Naive thymus-derived CD8-positive, alpha-beta T cell (primary cell): ENCODE results near the gene ATAD2B. TPM values are rescaled to one million over a fixed set of nuclear protein-coding genes. Genes with fewer than 3 reads are reported as not detected.

Experiments used
- ATAC-seq, 2 donors: fragments of 150-1000 bp; cut with Tn5 transposase in 1 of 2; sonication (Bioruptor Pico), chemical (Tn5 transposase) in 1 of 2; 1 replicate in 1 of 2; 2 replicates in 1 of 2; pipeline ENCODE4 v1.10.0; 2021; ENCODE audit warnings: mild to moderate bottlenecking in 2 of 2, moderate library complexity in 2 of 2
- POLR2A ChIA-PET: fragments of 350-600 bp; sonication (Branson Sonifier 250); formaldehyde crosslinking; loops from one replicate; lab custom pipeline; 2021; ENCODE audit warnings: antibody characterized with exemption; lab: Charles Lee
- DNase-seq, 10 donors: peaks; one replicate each; pipeline versions ENCODE4 v3.0.0 to v3.0.0-alpha.2; 2020 to 2022
- H3K27ac Mint-ChIP-seq, 10 donors: one replicate each; pipeline ENCODE4 v1.8.0; 2020 to 2022; ENCODE audit warnings: mild to moderate bottlenecking in 10 of 10, mixed read lengths in 10 of 10, moderate library complexity in 4 of 10, inconsistent platforms in 1 of 10
- H3K27me3 Mint-ChIP-seq, 5 donors: one replicate each; pipeline ENCODE4 v1.8.0; 2021 to 2022; ENCODE audit warnings: mixed read lengths in 5 of 5
- H3K36me3 Mint-ChIP-seq, 3 donors: one replicate each; pipeline ENCODE4 v1.8.0; 2020 to 2022; ENCODE audit warnings: mixed read lengths in 3 of 3, mild to moderate bottlenecking in 2 of 3, inconsistent platforms in 1 of 3
- H3K4me1 Mint-ChIP-seq, 4 donors: one replicate each; pipeline ENCODE4 v1.8.0; 2021 to 2022; ENCODE audit warnings: mixed read lengths in 4 of 4
- H3K4me3 Mint-ChIP-seq, 10 donors: one replicate each; pipeline ENCODE4 v1.8.0; 2020 to 2022; ENCODE audit warnings: mild to moderate bottlenecking in 10 of 10, mixed read lengths in 10 of 10, moderate library complexity in 6 of 10, inconsistent platforms in 1 of 10
- H3K9me3 Mint-ChIP-seq, 9 donors: one replicate each; pipeline ENCODE4 v1.8.0; 2020 to 2022; ENCODE audit warnings: mixed read lengths in 9 of 9, mild to moderate bottlenecking in 3 of 9, inconsistent platforms in 1 of 9, moderate library complexity in 1 of 9
- polyA plus RNA-seq, 3 donors: library from polyadenylated mRNA; unstranded; fragments of 300-500 nt; fragmentation: Illumina TruSeq; gene quantifications; one replicate each; pipeline ENCODE4 v1.2.3, GENCODE V29; 2021
- total RNA-seq, 8 experiments: library from RNA in 2 of 8; stranded (reverse) in 2 of 8; gene quantifications; one replicate each; pipeline ENCODE4 v1.2.3 and lab custom pipeline; 2021 to 2026

Gene ATAD2B
- total and polyA plus RNA-seq, 5 experiments from 2014 or later = 7.2 to 41.4 (median 11.4) TPM

DNA sequence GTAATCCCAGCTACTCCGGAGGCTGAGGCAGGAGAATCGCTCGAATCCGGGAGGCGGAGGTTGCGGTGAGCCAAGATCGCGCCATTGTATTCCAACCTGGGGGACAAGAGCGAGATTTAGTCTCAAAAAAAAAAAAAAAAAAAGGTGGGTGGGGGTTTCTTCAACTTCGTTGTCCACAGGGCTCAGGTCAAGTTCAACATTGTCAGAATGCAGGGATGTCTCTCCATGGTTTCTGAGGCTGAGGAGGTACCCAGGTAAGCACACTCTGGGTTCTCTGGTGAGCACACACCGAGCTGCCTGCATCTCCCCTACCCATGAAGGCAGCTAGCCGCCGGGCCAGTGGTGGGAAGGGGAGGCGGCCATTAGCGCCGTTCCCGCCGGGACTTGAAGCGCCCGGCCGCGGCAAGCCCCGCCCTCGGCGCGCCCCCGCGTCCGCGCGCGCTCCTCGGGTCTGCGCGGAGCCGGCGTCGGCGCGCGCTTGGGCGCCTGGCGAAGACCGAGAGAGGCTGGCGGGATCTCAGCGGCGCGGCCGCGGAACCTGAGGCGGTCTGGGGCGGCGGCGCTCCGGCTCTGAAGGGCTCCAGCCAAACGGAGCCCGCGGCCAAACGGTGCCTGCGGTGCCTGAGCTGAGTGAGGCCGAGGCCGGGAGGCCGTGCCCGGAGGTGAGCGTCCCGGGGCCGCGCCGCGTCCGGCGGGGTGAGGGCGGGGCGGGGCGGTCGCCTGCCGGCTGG is 13.2 kb upstream of the ATAD2B start, which contains the start of gene UBXN2A:
UBXN2A (plus strand) TSS at position 477 of the 731 bp plus-strand sequence. CDS start 17,852 bp downstream, outside the sequence.
- no peaks in the 10 kb centered on the region for H3K9me3 Mint-ChIP-seq
- H3K27me3 Mint-ChIP-seq = peaks cover 0 to 6% (median 0%) of the 10 kb centered on the region in 5 donors
- ATAC-seq = peak; percentile 84
- peaks cover 19 to 39% (median 30%) of the 10 kb centered on the region in 4 donors for H3K4me1 Mint-ChIP-seq
- POLR2A ChIA-PET = interaction anchor here (0.7 to 5.0 kb wide), 5 partner anchors 9 to 192 kb away, joined by 3 to 108 read pairs (median 4); partner anchors contain the start of genes ATAD2B, SF3B6 and WDCP
- peak within 1 kb of the TSS; percentile 73 to 95 (median 93) for H3K27ac Mint-ChIP-seq
- no peaks in the 10 kb centered on the region for H3K36me3 Mint-ChIP-seq
- DNase-seq = peak; percentile 62 to 81 (median 77)
- peak within 1 kb of the TSS; percentile 79 to 97 (median 94) for H3K4me3 Mint-ChIP-seq

DNA sequence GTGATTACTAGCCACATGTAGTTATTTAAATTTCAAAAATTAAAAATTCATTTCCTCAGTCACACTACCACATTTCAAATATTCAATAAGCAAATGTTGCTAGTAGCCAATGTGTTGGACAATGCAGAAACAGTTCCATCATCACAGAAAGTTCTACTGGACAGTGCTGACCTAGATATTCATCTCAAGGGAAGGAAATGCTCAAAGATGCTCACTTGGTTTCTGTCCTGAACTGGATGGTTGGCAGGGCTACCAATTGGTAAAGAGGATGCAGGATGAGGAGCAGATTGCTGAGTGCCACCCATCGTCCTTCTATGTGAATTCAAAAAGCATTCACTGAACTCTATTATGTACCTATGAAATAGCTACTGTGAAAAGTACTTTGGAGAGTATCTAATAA is 7.3 kb upstream of the ATAD2B start:
- H3K27ac Mint-ChIP-seq = peak overlapping the region in 1 of 10 donors; percentile 20
- peaks cover 3 to 7% (median 5%) of the 10 kb centered on the region in 4 donors for H3K4me1 Mint-ChIP-seq
- POLR2A ChIA-PET = no interaction called here
- DNase-seq (no peak), ATAC-seq (no peak)
- H3K4me3 Mint-ChIP-seq = no peak overlapping the region
- H3K27me3 Mint-ChIP-seq = peaks cover 0 to 4% (median 0%) of the 10 kb centered on the region in 5 donors
- H3K36me3 Mint-ChIP-seq = peaks cover 0 to 7% (median 0%) of the 10 kb centered on the region in 3 donors
- no peaks in the 10 kb centered on the region for H3K9me3 Mint-ChIP-seq

DNA sequence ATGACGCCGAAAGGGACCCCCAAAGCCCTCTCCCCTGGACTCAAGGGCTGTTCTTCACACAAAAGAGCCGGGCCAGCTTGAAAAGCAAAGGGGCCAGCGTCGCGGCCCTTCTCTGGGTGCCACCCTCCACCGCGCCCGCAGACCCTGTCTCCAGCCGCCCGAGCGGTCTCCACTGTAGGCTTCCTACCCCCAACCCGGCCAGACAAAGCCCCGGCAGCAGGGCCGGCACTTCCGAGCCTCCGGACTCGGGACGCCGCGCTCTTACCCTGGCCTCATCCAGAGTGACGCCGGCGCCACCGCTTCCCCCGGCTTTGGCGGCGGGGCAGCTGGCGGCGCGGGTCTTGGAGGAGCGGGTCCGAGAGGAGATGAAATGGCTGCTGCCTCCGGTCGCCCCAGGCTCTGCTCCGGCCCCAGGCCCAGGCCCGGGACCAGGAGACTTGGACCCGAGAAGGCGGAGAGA is 603 bp downstream of the ATAD2B start:
- Mint-ChIP-seq H3K4me1 (peaks cover 25 to 64% (median 60%) of the 10 kb centered on the region in 4 donors), H3K27ac (peak overlapping the region; percentile 93 to 100 (median 100)), H3K4me3 (peak overlapping the region; percentile 94 to 99 (median 98)), H3K27me3 (no peaks in the 10 kb centered on the region), H3K36me3 (peaks cover 0 to 7% (median 0%) of the 10 kb centered on the region in 3 donors), H3K9me3 (no peaks in the 10 kb centered on the region)
- POLR2A ChIA-PET = interaction anchor here (1.0 to 5.8 kb wide), 22 partner anchors 9 to 434 kb away, joined by 3 to 108 read pairs (median 5); partner anchors contain the start of genes FAM228B, FKBP1B, ITSN2 and PFN4
- DNase-seq = peak in 5 of 10 donors; percentile 2 to 71 (median 23)
- ATAC-seq = peak in 1 of 2 donors; percentile 9

DNA sequence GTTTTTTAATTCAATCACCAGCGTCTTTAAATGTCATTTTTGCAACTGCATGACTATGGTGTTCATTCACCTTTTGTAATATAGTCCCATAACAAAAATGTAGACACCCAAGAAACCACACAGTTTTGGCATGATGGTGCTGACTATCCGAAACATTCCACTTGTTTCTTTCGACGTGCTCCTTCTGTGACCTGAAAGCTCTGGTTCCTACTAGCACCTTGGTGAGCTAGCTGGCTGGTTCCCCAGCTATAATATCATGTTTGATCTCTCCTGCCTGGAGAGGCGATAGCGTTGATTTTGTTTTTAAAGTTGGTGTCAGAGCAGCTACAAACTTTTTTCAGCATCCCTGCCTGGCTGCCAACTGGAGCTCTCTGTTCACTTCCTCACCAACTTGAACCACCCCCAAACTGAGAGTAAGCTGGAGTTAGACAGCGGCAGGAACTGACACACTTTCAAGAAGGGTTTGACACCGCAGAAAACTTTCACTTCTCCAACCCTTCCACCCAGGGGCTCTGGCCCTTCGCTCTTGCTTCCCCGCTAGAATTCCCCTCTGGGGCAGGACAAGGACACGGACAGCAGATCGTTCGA is 1.1 kb downstream of the ATAD2B start:
- no peaks in the 10 kb centered on the region for H3K27me3 Mint-ChIP-seq
- peaks cover 25 to 67% (median 62%) of the 10 kb centered on the region in 4 donors for H3K4me1 Mint-ChIP-seq
- POLR2A ChIA-PET = interaction anchor here (0.6 to 5.8 kb wide), 15 partner anchors 8 to 434 kb away, joined by 3 to 108 read pairs (median 6); partner anchors contain the start of genes FKBP1B, ITSN2, SF3B6 and UBXN2A
- H3K4me3 Mint-ChIP-seq = peak overlapping the region; percentile 94 to 99 (median 98)
- H3K27ac Mint-ChIP-seq = peak overlapping the region; percentile 93 to 100 (median 100)
- ATAC-seq (peak; percentile 49 to 50), DNase-seq (peak in 9 of 10 donors; percentile 19 to 77 (median 58))
- H3K9me3 Mint-ChIP-seq = no peaks in the 10 kb centered on the region
- H3K36me3 Mint-ChIP-seq = peaks cover 0 to 3% (median 0%) of the 10 kb centered on the region in 3 donors

DNA sequence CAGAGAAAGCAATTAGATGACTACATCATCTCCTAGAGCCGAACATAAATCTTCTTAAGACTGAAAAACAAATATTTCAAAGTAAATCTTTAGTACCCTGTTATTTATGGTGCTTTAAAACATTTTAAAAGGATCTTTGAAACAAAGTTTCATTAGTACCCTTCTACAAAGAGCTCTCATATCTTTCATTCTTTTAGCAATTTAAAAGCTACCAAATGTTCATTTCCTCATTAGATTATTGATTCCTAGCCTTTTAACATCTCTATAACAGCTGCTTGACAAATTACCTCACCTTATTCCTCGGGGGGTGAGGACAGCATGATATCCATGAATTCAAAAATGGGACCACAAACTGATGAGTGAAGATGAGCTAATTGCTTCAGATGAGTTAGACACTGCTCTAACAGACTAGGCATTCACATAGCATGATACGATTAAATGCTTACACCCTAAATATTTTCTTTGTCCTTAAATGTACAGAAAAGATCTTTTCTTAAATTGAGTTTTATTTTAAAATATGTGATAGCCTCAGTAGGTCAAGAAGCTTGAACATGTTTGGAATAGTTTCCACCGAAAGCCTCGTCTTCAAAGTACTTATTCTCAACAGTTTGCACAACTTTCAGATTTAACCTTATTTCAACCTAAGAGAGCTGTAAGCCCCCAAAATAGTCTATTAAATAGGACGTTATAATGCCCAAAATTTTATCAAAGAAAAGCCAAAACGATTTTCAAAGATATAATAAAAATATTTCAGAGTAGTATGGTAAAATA is 2.1 kb downstream of the ATAD2B start:
- Mint-ChIP-seq H3K9me3 (no peaks in the 10 kb centered on the region), H3K27ac (peak overlapping the region in 8 of 10 donors; percentile 93 to 100 (median 99)), H3K4me3 (peak overlapping the region; percentile 94 to 99 (median 98)), H3K27me3 (no peaks in the 10 kb centered on the region), H3K4me1 (peaks cover 26 to 76% (median 71%) of the 10 kb centered on the region in 4 donors), H3K36me3 (no peaks in the 10 kb centered on the region)
- no peak for DNase-seq
- no peak for ATAC-seq
- POLR2A ChIA-PET = interaction anchor here (0.5 to 5.8 kb wide), 6 partner anchors 16 to 214 kb away, joined by 3 to 108 read pairs (median 4); partner anchors contain the start of genes SF3B6 and UBXN2A

DNA sequence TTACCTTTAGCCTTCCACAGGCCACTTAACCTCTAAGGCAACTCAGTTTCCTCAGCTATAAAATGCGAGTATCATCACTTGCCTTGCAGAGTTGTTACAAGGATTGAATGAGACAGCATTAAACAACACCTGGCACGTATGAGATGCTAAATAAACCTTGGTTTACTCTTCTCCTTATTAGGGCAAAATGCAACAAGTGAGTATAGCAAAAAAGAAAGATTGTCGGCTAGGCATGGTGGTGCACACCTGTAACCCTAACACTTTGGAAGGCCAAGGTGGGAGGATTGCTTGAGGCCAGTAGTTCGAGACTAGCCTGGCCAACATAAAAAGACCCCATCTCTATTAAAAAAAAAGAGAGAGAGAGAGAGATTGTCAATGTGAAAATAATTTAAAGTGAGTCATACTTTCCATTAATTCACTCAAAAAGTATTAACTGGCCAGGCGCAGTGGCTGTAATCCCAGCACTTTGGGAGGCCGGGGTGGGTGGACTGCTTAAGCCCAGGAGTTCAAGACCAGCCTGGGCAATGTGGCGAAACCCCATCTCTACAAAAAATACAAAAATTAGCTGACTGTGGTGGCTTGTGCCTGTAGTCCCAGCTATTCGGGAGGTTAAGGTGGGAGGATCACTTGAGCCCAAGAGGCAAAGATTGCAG is 8.0 kb downstream of the ATAD2B start:
- H3K4me3 Mint-ChIP-seq = peak overlapping the region in 3 of 10 donors; percentile 18 to 51 (median 32)

DNA sequence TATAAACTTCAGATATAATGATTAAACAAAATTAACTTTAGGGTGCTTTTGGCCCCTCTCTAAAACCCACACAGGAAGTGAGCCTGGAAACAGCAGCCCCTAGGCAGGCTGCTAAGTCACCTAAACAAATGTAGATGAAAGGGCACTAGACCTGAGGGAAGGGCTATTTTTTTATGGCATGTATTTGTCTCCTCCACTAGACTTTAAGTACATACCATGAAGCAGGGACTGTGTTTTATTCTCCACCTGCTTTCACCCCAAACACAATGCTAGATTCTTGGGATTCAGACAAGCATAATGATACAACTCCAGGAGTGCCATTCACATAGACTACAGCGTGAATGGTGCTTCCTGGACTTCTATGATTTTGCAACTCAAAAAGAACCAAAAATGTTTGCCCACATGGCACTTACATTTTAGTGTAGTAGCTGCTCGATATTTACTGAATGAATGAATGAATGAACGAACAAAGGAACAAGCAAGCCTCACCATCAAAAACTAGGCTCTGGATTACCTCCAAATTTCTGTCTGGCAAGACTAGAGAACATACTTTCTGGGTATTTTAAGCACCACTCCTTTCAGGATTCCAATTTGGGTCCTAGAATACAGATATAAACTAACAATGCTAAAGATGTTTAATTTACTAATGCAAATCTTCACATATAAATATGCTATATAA is 10.1 kb downstream of the ATAD2B start:
- Mint-ChIP-seq H3K27me3 (no peaks in the 10 kb centered on the region), H3K36me3 (peaks cover 0 to 10% (median under 1%) of the 10 kb centered on the region in 3 donors), H3K4me1 (peaks cover 25 to 77% (median 63%) of the 10 kb centered on the region in 4 donors), H3K9me3 (no peaks in the 10 kb centered on the region), H3K27ac (peak overlapping the region in 9 of 10 donors; percentile 28 to 82 (median 57)), H3K4me3 (peak overlapping the region in 9 of 10 donors; percentile 21 to 66 (median 59))
- peak; percentile 80 to 88 for ATAC-seq
- peak in 4 of 10 donors; percentile 6 to 32 (median 24) for DNase-seq
- POLR2A ChIA-PET = interaction anchor here (2.5 kb wide), 1 partner anchor 10 kb away, joined by 16 read pairs; the partner anchor contains the start of gene ATAD2B

More for the DNA sequence above, 8.0 kb downstream of the ATAD2B start:
- DNase-seq (no peak), ATAC-seq (no peak)
- no peaks in the 10 kb centered on the region for H3K27me3 Mint-ChIP-seq
- peaks cover 28 to 84% (median 75%) of the 10 kb centered on the region in 4 donors for H3K4me1 Mint-ChIP-seq
- H3K27ac Mint-ChIP-seq = peak overlapping the region in 6 of 10 donors; percentile 1 to 62 (median 46)
- H3K36me3 Mint-ChIP-seq = peaks cover 0 to 7% (median 0%) of the 10 kb centered on the region in 3 donors
- POLR2A ChIA-PET = interaction anchor here (2.5 kb wide), 1 partner anchor 8 kb away, joined by 16 read pairs; the partner anchor contains the start of gene ATAD2B
- no peaks in the 10 kb centered on the region for H3K9me3 Mint-ChIP-seq

DNA sequence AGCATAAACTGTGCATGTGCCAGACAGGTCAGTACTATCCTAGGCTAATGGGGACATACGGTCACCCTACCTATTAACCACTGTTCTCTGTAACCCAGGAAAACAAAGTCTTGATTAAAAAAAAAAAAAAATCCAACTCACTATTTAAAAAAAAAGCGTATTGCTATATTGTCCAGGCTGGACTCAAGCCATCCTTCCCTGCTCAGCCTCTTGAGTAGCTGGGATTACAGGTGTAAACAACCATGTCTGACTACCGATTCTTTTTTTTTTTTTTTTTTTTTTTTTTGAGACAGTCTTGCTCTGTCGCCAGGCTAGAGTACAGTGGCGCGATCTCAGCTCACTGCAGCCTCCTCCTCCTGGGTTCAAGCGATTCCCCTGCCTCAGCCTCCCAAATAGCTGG is 11.6 kb downstream of the ATAD2B start:
- Mint-ChIP-seq H3K9me3 (no peaks in the 10 kb centered on the region), H3K4me1 (peaks cover 25 to 68% (median 53%) of the 10 kb centered on the region in 4 donors), H3K4me3 (no peak overlapping the region), H3K27ac (no peak overlapping the region), H3K27me3 (no peaks in the 10 kb centered on the region), H3K36me3 (peaks cover 0 to 22% (median 2%) of the 10 kb centered on the region in 3 donors)
- no peak for ATAC-seq
- no peak for DNase-seq
- POLR2A ChIA-PET = interaction anchor here (1.1 kb wide), 1 partner anchor 46 kb away, joined by 8 read pairs; no protein-coding TSS in a partner anchor

DNA sequence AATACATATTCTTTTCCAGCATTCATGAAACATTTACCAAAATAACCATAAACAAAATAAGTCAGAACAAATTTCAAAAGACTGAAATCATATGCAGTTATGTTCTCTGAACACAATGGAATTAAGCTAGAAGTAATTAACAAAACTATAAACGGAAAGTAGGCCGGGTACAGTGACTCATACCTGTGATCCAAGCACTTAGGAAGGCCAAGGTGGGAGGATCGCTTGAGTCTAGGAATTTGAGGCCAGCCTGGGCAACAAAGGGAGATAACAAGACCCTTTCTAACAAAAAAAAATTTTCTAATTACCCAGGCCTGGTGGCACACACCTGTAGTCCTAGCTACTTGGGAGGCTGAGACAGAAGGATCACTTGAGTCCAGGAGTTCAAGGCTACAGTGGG is 14.9 kb downstream of the ATAD2B start:
- no peak for ATAC-seq
- no peak for DNase-seq
- H3K27me3 Mint-ChIP-seq = no peaks in the 10 kb centered on the region
- peaks cover 0 to 18% (median 2%) of the 10 kb centered on the region in 3 donors for H3K36me3 Mint-ChIP-seq
- H3K9me3 Mint-ChIP-seq = no peaks in the 10 kb centered on the region
- H3K4me3 Mint-ChIP-seq = no peak overlapping the region
- H3K27ac Mint-ChIP-seq = peak overlapping the region in 1 of 10 donors; percentile 43
- H3K4me1 Mint-ChIP-seq = peaks cover 18 to 48% (median 34%) of the 10 kb centered on the region in 4 donors
- POLR2A ChIA-PET = no interaction called here

DNA sequence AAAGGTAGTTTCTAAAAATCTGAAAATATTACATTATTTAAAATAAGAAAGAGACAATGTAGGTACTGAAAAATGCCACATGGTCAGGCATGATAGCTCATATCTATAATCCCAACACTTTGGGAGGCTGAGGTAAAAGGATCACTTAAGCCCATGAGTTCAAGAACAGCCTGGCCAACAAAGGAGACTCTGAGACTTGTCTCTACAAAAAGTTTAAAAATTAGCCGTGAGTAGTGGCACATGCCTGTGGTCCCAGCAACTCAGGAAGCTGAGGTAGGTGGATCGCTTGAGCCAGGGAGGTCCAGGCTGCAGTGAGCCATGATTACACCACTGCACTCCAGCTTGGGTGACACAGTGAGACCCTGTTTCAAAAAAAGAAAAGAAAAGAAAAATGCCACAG is 21.8 kb downstream of the ATAD2B start:
- no peak for DNase-seq
- Mint-ChIP-seq H3K27ac (peak overlapping the region in 5 of 10 donors; percentile 13 to 76 (median 48)), H3K27me3 (no peaks in the 10 kb centered on the region), H3K4me3 (peak overlapping the region in 2 of 10 donors; percentile 41 to 56), H3K4me1 (peaks cover 17 to 52% (median 46%) of the 10 kb centered on the region in 4 donors), H3K36me3 (peaks cover 0 to 9% (median 0%) of the 10 kb centered on the region in 3 donors), H3K9me3 (no peaks in the 10 kb centered on the region)
- ATAC-seq = no peak
- POLR2A ChIA-PET = interaction anchor here (0.6 kb wide), 1 partner anchor 68 kb away, joined by 4 read pairs; no protein-coding TSS in a partner anchor
